Activated CD8-positive, alpha-beta memory T cell treated with anti-CD3 and anti-CD28 coated beads for 24 hours (primary cell): Measurements from ENCODE around the gene SCNN1A.

Source experiments
- DNase-seq: peaks from one replicate; pipeline ENCODE4 v3.0.0-alpha.2; 2020

The SCNN1A gene

GRCh38 chr12:6383572-6384498 lies 8.5 kb upstream of the SCNN1A start, which contains the start of gene LTBR:
LTBR (plus strand) TSS chr12:6384162; CDS start chr12:6384359, 197 bp downstream.
- no peak for DNase-seq

GRCh38 chr12:6382982-6383381 lies 7.6 kb upstream of the SCNN1A start:
- DNase-seq = no peak

GRCh38 chr12:6382371-6382770 lies 7.0 kb upstream of the SCNN1A start:
- no peak for DNase-seq

- no peak for DNase-seq
These were observed 5.1 kb upstream of the SCNN1A start for GRCh38 chr12:6380141-6381121.

- no peak for DNase-seq
These were observed 3.5 kb upstream of the SCNN1A start for GRCh38 chr12:6378709-6379472.

- DNase-seq = no peak
These were observed 2.3 kb upstream of the SCNN1A start for GRCh38 chr12:6377667-6377994.

- DNase-seq = no peak
These were observed 1.7 kb upstream of the SCNN1A start for GRCh38 chr12:6376870-6377666.

GRCh38 chr12:6376079-6376869 lies 911 bp upstream of the SCNN1A start:
- DNase-seq = no peak

- no peak for DNase-seq
These were observed 590 bp downstream of the SCNN1A start for GRCh38 chr12:6374786-6375160.

- DNase-seq = no peak
These were observed 1.2 kb downstream of the SCNN1A start for GRCh38 chr12:6374028-6374785.

- DNase-seq = no peak
These were observed 2.2 kb downstream of the SCNN1A start for GRCh38 chr12:6373022-6373787.

GRCh38 chr12:6372403-6373003 lies 2.9 kb downstream of the SCNN1A start:
- DNase-seq = no peak

GRCh38 chr12:6370994-6371754 lies 4.2 kb downstream of the SCNN1A start:
- DNase-seq = no peak

- DNase-seq = no peak
These were observed 4.8 kb downstream of the SCNN1A start for GRCh38 chr12:6370576-6370935.

GRCh38 chr12:6369916-6370575 lies 5.3 kb downstream of the SCNN1A start:
- no peak for DNase-seq

- DNase-seq = no peak
These were observed 6.3 kb downstream of the SCNN1A start for GRCh38 chr12:6368906-6369525.
